A172 (cell line): ENCODE results near the gene NEGR1. TPM values are rescaled to one million over a fixed set of nuclear protein-coding genes. Genes with fewer than 3 reads are reported as not detected.
A peak's percentile ranks its signal among the peaks of the same experiment; 100 is the strongest.

ENCODE experiments used
- DNase-seq: peaks from one replicate; pipeline ENCODE4 v3.0.0-alpha.2; 2015; ENCODE audit warnings: low spot score
- total RNA-seq: library from RNA; depleted of rRNA; stranded (reverse); fragments of >200 nt; shearing (Covaris generic); gene quantifications from 2 replicates; pipeline ENCODE4 v1.2.3, GENCODE V29; 2014

NEGR1 gene
- total RNA-seq, 1 experiment from 2014 or later = 0.03 TPM

DNA sequence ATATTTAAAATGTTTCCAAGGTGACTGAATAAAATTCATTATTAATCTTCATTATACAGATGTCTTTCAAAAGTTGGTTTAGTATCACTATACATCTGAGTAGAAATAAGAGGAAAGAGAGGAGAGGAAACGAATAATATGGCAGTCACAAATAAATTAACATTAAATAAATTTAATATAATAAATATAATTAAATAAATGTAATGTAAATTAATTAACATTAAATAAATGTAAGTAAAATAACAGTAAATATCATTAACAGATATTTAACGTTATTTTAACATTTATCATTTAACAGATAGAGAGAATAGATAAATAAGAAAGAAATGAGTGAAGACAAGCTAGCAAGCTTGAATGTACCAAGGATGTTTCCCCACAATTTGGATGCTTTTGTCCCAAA, 592.7 kb downstream of the NEGR1 start:
- DNase-seq = no peak

GRCh38 chr1:71687376-71687775, 595.0 kb downstream of the NEGR1 start:
- no peak for DNase-seq

DNA sequence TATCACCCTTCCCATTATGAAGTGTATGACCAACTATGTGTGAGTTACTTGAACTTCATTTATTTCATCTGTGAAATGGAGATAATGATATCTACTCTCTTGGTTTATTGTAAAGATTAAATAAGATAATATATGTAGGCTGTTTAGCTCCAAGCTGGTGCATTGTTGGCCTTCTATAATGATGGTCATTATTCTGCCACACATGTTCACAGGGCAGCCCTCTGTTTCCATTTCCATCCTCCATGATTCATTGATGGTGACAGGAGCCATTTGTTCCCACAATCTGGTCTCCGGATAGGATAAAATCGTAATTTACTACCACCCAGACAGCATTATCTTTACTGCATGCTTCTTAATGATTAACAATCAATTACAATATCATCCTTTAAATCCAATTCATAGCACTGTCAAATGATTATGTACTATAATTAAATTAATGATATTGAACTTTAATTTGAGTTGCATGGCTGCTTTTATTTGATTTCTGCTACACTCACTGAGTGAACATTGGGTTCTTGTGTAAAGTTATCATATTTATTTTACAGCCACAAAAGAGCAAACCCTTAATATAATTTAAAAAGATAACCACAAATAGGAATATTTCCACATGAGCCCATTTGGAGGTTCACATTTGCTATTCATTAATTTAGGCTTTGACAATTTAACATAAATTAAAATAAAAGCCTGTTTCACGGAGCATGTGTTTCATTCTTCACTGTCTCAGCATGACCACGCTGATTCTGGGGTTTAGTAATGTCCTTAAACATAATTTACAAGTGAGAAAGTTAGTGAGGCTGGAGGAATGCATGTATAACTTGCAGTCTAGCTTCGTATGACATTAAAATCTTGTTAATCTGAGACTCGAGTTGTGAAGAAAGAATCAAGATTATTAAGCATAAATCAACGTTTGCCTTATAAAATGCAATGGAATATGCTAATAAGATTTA, 605.1 kb downstream of the NEGR1 start:
- DNase-seq = no peak

DNA sequence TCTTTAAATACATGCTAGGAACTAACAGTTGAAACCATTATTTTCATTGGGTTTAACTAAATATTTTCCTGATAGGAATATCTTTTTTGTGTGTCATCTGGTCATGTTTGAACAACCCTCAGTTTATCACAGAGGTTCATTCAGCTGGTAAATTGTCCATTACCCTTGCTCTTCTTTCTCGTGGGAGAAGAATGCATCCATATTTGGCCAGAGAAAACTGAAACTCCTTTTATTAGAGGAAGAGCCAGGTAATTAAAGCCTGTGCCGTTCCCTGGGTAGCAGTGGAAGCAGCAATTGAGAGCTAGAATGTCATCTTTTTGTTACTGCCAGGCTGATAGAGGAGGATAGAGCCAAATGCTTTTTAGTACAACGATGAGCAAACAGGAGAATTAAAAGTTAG, 614.3 kb downstream of the NEGR1 start:
- DNase-seq = no peak

DNA sequence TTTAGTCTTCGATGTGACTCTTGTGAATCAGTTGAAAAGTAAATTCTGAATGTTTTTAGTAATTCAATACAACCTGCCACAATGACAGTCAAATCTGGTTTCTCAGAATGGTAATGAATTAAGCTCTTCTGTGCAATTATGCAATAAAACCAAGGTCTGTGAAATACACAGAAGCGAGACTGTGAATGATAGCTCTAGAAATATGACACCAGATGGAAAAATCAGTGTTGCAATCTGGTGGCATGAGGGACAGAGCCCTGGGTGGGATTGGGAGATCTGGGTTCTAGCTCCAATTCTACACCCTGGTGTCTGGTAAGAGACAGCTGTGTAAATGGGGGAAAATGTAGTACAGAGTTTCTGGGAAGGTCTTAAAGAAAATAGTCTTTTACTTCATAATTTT, 615.1 kb downstream of the NEGR1 start:
- DNase-seq = no peak

DNA sequence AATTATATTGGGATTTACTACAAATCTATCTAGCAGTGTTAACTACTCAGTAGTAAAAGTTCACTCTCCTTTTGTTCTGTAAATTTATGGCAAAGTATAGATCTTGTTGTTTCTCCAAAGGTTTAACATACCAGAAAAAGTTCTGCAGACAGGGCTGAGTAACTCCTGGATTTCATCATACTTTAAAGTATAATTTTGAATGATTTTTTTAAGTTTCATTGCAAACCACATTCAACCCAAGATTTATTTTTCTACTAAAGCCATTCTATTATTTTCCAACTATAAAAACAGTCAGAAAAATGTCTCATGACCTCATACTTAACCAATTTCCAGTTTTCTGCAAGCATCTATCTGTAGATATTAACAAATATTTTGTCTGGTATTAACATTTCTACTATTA, 615.7 kb downstream of the NEGR1 start:
- no peak for DNase-seq

GRCh38 chr1:71660411-71660810, 621.9 kb downstream of the NEGR1 start:
- no peak for DNase-seq

GRCh38 chr1:71657891-71658679, 624.3 kb downstream of the NEGR1 start:
- no peak for DNase-seq

DNA sequence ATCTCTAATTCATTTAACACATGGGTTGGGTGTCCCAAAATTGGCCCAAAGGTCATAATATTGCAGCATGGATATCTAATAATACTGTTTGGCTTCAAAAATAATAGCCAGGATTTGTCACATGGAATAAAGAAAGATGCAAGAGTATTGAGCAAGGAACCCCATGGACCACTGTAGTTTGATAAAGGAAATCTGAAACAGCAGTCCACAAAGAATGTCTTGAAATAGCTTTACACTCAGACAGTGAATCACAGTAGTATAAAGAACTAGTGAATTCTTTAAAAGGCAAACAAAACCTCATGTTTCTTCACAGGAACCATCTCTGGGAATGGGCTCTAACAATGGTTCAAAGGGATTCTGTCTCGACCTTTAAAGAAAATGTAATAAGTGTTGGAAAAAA, 625.4 kb downstream of the NEGR1 start:
- no peak for DNase-seq

GRCh38 chr1:71655604-71656003, 626.7 kb downstream of the NEGR1 start:
- no peak for DNase-seq

DNA sequence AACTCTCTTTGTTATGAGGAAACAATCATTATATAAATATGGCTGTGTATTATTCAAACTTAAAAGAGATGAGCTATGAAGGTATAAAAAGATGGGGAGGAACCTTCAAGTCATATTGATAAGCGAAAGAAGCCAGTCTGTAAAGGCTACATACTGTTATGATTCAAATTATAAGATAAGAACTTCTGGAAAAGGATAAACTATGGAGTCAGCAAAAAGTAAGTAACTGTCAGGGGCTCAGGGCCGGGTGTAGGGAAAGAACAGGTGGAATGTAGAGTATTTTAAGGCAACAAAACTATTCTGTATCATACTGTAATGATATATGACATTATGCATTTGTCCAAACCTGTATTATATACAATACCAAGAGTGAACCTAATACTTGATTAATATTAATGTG, 628.4 kb downstream of the NEGR1 start:
- no peak for DNase-seq

DNA sequence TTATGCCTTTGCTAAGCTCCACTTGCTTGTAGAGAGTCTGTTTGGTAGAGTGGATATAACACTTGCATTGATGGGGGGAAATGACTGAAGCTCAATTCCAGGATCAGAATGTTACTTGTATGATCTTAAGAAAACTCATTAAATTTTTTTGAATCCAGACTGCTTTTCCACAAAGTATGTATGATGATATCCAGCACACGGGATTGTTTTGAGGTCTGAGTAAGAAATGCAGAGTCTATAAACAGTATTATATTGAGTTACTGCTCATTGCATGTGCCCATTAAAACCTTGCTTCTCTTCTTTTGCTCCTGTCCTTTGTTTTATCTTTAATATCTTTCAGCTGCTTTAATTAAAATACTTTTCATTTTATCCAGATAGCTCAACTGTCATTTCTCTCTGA, 631.1 kb downstream of the NEGR1 start:
- DNase-seq = no peak

DNA sequence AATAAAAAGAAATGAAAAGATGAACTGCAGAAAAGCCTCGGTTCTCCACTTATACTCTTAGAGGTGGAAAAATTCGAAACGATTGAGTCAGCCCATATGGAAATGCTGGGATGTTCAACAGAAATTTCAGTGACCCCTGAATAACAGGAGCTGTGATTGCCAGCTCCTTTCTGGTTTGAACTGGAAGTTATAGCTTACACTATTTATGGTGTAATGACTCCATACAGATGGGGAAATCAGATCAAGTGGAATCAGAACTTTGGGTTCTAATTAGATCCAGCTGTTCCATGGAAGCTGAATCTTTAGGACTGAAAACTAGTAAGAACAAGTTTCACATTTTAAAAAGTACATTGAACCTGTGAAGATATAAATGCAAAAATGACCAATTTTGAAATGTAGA, 632.2 kb downstream of the NEGR1 start:
- no peak for DNase-seq

GRCh38 chr1:71649608-71650007, 632.7 kb downstream of the NEGR1 start:
- no peak for DNase-seq

DNA sequence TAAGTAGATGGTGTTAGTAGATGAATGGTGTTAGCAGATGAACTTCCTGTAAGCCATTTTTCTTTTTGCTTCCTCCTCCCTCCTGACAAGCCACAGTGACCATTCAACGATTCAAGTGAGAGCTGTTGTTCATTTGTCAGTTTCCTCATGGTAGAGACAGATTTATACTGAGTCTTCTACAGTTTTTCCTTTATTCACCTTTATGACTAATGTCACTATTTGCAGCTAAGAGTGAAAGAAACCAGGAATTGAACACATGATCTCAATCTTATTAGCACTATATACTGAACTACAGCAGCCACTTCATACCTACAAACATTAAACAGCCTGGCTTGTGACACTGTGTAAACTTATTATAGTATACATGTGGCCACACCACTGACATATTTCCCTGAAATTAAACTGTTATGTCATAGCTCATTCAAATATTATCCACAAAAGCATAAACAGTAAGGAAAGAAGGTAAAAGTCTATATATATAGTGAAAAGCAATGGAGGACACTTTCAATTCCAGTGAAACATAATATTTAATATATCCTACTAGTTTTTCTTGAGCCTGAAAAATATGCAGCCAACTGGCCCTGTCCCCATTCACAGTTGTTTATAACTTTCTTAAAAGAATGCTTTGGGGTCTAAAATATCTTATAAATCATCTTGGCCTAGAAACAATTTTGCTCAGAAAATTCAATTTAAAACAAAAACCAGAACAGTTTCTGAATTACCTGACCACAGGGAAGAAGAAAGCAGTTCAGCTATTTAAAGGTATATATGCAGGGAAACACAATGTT, 634.6 kb downstream of the NEGR1 start:
- DNase-seq = no peak

DNA sequence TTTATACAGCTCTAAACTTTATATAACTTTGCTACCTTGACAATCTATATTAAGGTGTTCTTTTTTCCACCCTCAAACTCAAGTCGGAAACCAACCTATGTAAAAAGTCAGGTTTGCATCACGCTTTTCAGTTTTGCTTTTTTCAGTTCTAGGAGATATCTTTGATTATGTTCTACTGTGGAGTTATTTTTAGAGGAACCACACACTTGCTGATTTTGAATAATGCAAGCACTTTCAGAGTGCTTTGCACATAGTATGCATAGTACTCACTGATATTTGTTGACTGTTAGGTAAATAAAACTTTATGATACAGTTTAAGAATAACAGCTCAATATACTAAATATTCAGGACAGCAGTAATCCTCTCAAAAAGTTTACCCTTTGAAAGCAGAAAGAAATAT, 637.3 kb downstream of the NEGR1 start:
- DNase-seq = no peak

DNA sequence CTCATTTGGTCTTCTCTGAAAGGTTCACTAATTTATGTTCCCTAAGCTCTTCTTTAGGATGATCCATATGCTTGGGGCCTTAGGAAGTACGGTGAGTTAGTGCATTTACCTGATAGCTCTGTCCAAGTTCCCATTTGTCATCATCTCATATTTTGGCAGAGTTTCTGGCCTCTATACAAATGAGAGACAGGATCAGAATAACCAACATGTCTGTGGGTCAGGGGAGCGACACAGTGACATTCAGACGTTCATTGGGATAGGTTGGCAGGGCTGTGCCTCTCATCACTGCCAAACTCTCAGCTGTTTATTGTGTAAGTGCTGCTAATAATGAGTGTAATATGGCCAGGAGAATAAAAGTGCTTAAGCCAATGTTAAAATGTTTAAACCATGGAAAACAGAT, 640.4 kb downstream of the NEGR1 start:
- no peak for DNase-seq

DNA sequence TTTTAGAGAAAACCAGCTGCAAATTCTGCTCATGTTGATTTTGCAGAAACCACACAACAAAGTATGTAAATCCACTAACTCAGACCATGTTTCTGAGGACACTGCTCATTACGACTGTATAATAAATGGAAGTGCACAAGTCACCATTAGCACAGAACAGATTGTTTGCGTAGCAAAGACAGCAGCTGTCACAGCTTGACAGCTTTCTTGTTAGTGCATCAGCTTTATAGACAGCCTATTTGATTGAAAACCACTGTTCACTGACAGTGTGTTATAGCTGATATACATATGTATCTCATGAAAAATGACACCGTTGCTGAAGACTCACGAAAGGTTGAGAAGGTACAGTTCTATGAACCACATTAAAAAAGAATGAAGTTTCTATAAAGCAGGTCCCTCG, 641.3 kb downstream of the NEGR1 start:
- no peak for DNase-seq

- no peak for DNase-seq
Measured at GRCh38 chr1:71640116-71640515, 642.2 kb downstream of the NEGR1 start.

GRCh38 chr1:71638081-71638766, 644.1 kb downstream of the NEGR1 start:
- peak; percentile 4 for DNase-seq

GRCh38 chr1:71635568-71635967, 646.8 kb downstream of the NEGR1 start:
- DNase-seq = no peak

GRCh38 chr1:71634159-71634558, 648.2 kb downstream of the NEGR1 start:
- no peak for DNase-seq
